Stimulated activated CD8-positive, alpha-beta memory T cell treated with anti-CD3 and anti-CD28 coated beads, Interleukin-12 subunit alpha, Interleukin-12 subunit beta, amount 100 ng/mL, for 24 hours (primary cell): Measurements from ENCODE around the gene MAN1B1.
"Not testable (repeated sequence)": the region's sequence is repeated elsewhere in the genome, so short reads cannot be mapped to it uniquely, and the experiment has no call there.

Experiments
- DNase-seq: peaks from one replicate; pipeline ENCODE4 v3.0.0-alpha.2; 2020; ENCODE audit errors: extremely low read depth

The MAN1B1 gene

DNA sequence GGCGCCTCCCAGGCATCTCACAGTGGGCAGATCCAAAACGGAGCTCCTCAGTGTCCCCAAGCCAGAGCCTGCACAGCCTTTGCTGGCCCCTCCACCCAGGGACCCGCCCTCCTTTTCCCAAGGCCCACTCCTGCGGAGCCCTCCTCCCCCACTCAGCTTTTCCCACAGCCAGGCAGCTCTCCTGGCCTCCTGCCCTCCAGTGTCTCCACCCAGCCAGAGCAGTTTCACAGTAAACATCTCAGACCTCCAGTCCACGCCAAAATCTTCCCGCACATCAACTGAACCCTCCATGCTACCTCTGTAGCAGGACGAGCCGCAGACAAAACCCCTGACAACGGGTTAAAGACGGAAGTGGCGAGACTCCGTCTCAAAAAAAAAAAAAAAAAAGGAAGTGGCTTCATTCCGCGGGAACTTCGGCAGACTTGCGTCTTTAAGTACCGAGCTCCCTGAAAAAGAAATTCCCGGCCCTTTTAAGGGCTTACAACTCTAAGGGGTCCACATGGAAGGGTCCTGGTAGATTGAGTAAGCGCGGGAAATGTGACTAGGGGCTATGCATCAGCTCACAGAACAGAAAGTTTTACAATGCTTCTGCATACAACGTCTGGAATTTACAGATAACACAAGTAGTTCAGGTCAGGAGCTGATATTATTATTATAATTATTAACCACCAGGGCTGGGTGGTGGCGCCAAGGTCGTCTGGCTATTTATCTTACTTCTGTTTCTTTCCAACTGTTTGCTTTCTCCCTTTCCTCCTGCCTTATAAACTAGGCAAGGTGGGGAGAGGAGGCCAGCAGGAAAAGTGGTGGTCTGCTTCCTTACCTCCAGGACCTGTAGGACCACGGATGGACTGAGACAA is 40.7 kb downstream of the MAN1B1 start:
- no peak for DNase-seq

DNA sequence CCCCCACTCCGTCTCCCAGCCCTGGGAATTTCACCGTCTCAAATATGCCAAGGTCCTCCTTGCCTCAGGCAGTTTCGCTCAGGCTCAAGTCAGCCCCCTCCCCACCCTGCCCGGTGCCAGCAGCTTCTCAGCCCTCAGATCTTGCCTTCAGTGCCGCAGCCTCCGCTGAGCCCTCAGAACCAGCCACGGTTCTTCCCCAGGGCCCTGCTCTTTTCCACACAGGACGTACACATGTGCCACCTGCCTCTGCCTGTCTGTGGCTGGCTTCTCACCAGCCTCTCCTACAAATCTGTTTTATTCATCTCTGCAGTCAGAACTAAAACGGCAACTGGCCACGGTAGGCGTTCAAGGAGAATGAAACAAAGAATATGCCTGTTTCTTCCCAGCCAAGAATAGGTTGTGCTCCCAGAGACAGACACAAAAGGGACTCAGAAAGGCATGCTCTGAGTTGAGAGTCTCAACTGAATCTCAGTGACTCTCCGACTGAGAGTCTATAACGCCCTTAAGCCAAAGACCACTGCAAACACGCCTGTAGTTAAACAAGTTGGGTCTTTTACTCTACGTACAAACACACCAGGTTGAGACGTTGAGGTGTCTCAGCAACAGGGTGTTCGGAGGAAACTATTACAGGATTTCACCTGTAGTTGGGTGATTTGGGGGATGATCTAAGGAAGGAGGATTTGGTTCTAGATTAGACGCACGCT is 41.5 kb downstream of the MAN1B1 start:
- DNase-seq: no peak

- DNase-seq: no peak
These were observed 42.2 kb downstream of the MAN1B1 start for GRCh38 chr9:137128862-137129455.

DNA sequence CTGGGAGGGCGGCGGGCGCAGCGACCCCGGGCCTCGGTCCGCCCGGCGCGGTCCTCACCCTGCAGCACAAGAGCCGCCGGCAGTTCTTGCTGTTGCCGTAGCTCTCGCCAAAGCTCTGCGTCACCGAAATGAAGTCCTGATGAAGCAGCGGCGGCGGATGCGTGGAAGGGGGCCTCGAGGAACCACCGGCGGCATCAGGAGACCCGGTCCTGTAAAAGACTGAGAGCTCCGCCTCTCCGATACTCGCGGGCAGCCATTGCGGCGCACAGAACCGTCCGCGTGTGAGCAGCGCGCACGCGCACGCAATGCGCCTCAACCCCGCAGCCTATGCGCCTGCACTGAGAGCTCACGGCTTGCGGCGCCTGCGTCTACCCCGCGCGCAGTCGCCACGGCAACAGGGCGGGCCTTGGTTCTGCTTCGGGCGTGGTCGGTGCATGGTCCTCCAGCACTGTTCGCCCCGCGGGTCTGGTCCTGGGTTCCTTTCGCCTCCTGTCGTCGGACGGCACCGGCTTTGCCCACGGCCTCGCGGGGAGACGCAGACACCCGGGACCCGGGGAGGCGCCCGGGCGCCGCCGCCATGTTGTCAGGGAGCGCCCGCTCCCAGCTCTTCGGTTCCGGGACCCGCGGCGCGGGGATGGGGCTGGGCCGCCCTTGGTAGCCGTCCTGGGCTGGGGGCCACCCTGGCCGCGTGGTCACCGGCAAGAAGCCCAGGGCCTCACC is 42.8 kb downstream of the MAN1B1 start:
- peak; percentile 73 for DNase-seq

GRCh38 chr9:137130176-137130755 is 43.5 kb downstream of the MAN1B1 start:
- DNase-seq: no peak

GRCh38 chr9:137134191-137134590 is 47.4 kb downstream of the MAN1B1 start:
- no peak for DNase-seq

- not testable (repeated sequence) for DNase-seq
These were observed 48.4 kb downstream of the MAN1B1 start for GRCh38 chr9:137135154-137135553.

DNA sequence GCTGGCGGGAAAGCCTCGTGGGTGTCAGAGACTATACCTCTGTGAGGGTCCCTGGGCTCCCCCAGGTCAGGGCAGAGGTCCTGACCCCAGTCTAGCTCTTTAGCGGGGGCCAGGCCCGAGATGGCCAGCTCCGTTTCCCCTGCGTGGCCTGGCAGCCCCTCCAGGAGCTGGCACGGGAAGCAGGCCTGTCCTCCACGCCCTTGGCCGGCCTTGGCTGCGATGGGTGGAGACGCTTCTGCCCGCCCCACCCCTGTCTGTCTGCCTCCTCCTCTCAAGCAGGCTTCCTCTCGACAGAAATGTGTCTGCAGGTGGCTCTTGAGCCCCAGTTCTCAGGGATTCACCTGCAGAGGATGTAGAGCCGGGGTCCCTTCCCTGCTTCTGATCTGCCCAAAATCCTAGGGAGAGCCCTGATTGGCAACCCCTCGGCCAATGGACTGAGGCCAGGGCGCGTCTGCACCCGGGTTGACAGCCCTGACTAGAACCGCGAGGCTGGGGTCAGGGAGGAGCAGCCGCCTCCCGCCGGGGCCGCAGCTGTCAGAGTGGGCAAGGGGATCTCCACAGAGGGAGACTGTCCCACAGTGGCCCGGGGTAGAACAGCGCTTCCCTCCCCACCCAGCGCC is 49.6 kb downstream of the MAN1B1 start:
- DNase-seq: no peak

GRCh38 chr9:137136881-137137607 is 50.3 kb downstream of the MAN1B1 start:
- DNase-seq: no peak

GRCh38 chr9:137138058-137138721 is 51.4 kb downstream of the MAN1B1 start:
- no peak for DNase-seq

GRCh38 chr9:137138722-137139467 is 52.1 kb downstream of the MAN1B1 start, which contains the start of gene GRIN1:
Gene GRIN1 (plus strand): TSS chr9:137139154. CDS start chr9:137139487, 333 bp downstream.
- DNase-seq: no peak

- DNase-seq: no peak
These were observed 52.8 kb downstream of the MAN1B1 start for GRCh38 chr9:137139468-137140150.

DNA sequence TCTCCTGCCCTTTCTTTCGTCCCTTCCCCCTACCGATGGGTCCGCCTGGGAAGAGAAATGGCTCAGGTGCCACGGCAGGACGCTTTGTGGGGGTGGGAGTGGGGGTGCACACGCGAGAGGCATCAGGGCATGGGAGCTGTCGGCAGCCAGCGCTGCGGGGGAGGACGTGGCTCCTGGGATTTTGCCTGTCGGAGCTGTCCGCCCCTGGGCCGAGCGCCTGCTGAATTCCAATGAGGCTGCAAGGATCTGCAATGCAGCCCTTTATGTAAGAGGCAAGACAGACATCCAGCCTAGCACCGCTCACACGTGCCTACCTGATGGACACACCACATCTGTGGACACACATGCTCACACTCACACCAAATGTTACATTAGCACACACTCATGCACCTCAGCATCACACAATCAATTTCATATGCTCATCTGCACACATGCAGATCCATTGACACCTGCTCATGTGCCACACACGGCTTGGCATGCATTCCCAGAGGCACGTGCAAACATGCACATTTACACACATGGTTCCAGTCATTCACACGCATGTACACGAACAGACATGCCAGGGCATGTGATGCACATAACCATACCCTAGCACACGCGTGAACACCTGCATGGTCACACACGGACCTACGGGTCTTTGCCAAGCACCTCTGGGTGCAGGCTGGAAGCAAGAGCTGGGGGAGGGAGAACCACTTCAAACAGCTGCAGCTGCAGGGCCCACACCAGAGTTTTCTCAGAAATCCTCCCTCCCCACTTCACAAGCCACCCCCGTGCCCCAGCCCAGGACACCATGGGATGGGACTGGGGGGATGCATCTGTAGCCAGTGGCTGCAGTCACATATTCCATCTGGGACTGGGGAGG is 53.6 kb downstream of the MAN1B1 start:
- no peak for DNase-seq

GRCh38 chr9:137141050-137141810 is 54.4 kb downstream of the MAN1B1 start:
- no peak for DNase-seq

- no peak for DNase-seq
These were observed 55.5 kb downstream of the MAN1B1 start for GRCh38 chr9:137141976-137142936.

GRCh38 chr9:137143459-137143858 is 56.7 kb downstream of the MAN1B1 start:
- no peak for DNase-seq
